HS-27A (cell line): ENCODE data around the gene PRR13.
"Not testable (repeated sequence)": the region's sequence is repeated elsewhere in the genome, so short reads cannot be mapped to it uniquely, and the experiment has no call there.

ENCODE experiments used
- DNase-seq: peaks from one replicate; pipeline ENCODE4 v3.0.0-alpha.2; 2012; ENCODE audit warnings: low read depth, missing footprints

Gene PRR13

GRCh38 chr12:53472056-53472582, 30.6 kb downstream of the PRR13 start:
- DNase-seq, result no peak

GRCh38 chr12:53474077-53474476, 32.5 kb downstream of the PRR13 start:
- no peak for DNase-seq

GRCh38 chr12:53474819-53475218, 33.3 kb downstream of the PRR13 start:
- DNase-seq, result no peak

- no peak for DNase-seq
Measured at GRCh38 chr12:53476769-53477209, 35.3 kb downstream of the PRR13 start.

GRCh38 chr12:53478865-53479264, 37.3 kb downstream of the PRR13 start:
- DNase-seq, result no peak

GRCh38 chr12:53479331-53479730, 37.8 kb downstream of the PRR13 start:
- no peak for DNase-seq

GRCh38 chr12:53480491-53481442, 39.2 kb downstream of the PRR13 start:
- DNase-seq, result no peak

GRCh38 chr12:53481458-53481857, 39.9 kb downstream of the PRR13 start:
- not testable (repeated sequence) for DNase-seq

- no peak for DNase-seq
Measured at GRCh38 chr12:53481939-53482586, 40.5 kb downstream of the PRR13 start.

GRCh38 chr12:53482626-53483168, 41.2 kb downstream of the PRR13 start:
- DNase-seq, result no peak

GRCh38 chr12:53483225-53483978, 41.9 kb downstream of the PRR13 start:
- no peak for DNase-seq

GRCh38 chr12:53483979-53484377, 42.4 kb downstream of the PRR13 start:
- DNase-seq, result no peak

- DNase-seq, result no peak
Measured at GRCh38 chr12:53484686-53485575, 43.4 kb downstream of the PRR13 start.

GRCh38 chr12:53485955-53486735, 44.6 kb downstream of the PRR13 start:
- no peak for DNase-seq

GRCh38 chr12:53486736-53487487, 45.4 kb downstream of the PRR13 start:
- no peak for DNase-seq

- no peak for DNase-seq
Measured at GRCh38 chr12:53489242-53489864, 47.8 kb downstream of the PRR13 start.

- DNase-seq, result no peak
Measured at GRCh38 chr12:53492188-53492587, 50.7 kb downstream of the PRR13 start.

GRCh38 chr12:53492830-53493609, 51.5 kb downstream of the PRR13 start:
- DNase-seq, result no peak
